ENCODE data around the gene MRTFA. TPM values are rescaled to one million over a fixed set of nuclear protein-coding genes. Genes with fewer than 3 reads are reported as not detected.

Gene MRTFA
- total and polyA plus RNA-seq, 9 of the 15 experiments (the other 6 are each of a cell fraction or from before 2014, with no cell fraction given): 0.84 to 21.1 (median 3.7) TPM

- TF ChIP-seq ZNF655 (CRISPR knock-in tag; IDR thresholded peaks at IDR 0.05) (no peak), POU5F1 (IDR thresholded peaks at IDR 0.05; ENCODE audit: borderline replicate concordance, low read depth, low read length, partially characterized antibody) (no peak), ZFPM2 (CRISPR knock-in tag; IDR thresholded peaks at IDR 0.05) (no peak), ZNF24 (IDR thresholded peaks at IDR 0.05) (peak; percentile 62; the same call in 1 of the 2 replicates), KLF10 (CRISPR knock-in tag; IDR thresholded peaks at IDR 0.05) (no peak), THRA (IDR thresholded peaks at IDR 0.05) (peak; percentile 88), ARID2 (IDR thresholded peaks at IDR 0.05) (peak; percentile 59), FOXP4 (CRISPR knock-in tag; IDR thresholded peaks at IDR 0.05; ENCODE audit: borderline replicate concordance) (no peak), ZNF780A (CRISPR knock-in tag; IDR thresholded peaks at IDR 0.05) (no peak), RBM25 (IDR thresholded peaks at IDR 0.05; ENCODE audit: low read depth, low read length, severe bottlenecking) (no peak), SNRNP70 (optimal IDR thresholded peaks at IDR 0.05; ENCODE audit: low read depth, low read length) (no peak), RAD51 (IDR thresholded peaks at IDR 0.05; ENCODE audit: borderline replicate concordance, low read depth) (no peak), XRCC5 (IDR thresholded peaks at IDR 0.05; ENCODE audit: low read depth, low read length) (0 out of 2 replicates have a peak, but pooled peaks have one; percentile 33), GATA2 (CRISPR knock-in tag; IDR thresholded peaks at IDR 0.05) (peak; percentile 93), CBX8 (IDR thresholded peaks at IDR 0.05; ENCODE audit: borderline replicate concordance, extremely low read depth, low read depth, low read length, poor library complexity, severe bottlenecking) (no peak), PHF21A (IDR thresholded peaks at IDR 0.05; ENCODE audit: borderline replicate concordance, low read depth) (no peak), ZNF41 (CRISPR knock-in tag; conservative IDR thresholded peaks at IDR 0.05) (no peak), JUNB (CRISPR knock-in tag; conservative IDR thresholded peaks at IDR 0.05) (no peak), YBX1 (IDR thresholded peaks at IDR 0.05) (no peak), MLLT1 (IDR thresholded peaks at IDR 0.05) (no peak)
Measured at GRCh38 chr22:40552070-40552469, 84.4 kb downstream of the MRTFA start (continued).
